GM23338 (cell line): ENCODE results near the gene IGSF21. TPM values are rescaled to one million over a fixed set of nuclear protein-coding genes. Genes with fewer than 3 reads are reported as not detected.

Experiments
- ATAC-seq: fragments of 200-7000 bp; cut with Tn5 transposase; 3 replicates; pipeline ENCODE4 v1.9.1; 2020
- DNase-seq: peaks from one replicate; pipeline ENCODE4 v3.0.0-alpha.2; 2015; ENCODE audit warnings: low spot score
- H2AFZ ChIP-seq: fragments of 200-600 bp; sonication (generic); 2 replicates; pipeline ENCODE4 v1.8.0; 2016; ENCODE audit warnings: antibody characterized with exemption, mild to moderate bottlenecking, moderate library complexity
- H3F3A ChIP-seq: fragments of 200-600 bp; sonication (generic); replicated peaks from 2 replicates; pipeline ENCODE4 v1.8.0; 2017; ENCODE audit warnings: antibody characterized with exemption, mixed run types, low read depth
- H3K27ac ChIP-seq: fragments of 200-600 bp; sonication (generic); 2 replicates; pipeline ENCODE4 v1.6.1; 2016; ENCODE audit warnings: low read depth
- H3K27me3 ChIP-seq: fragments of 200-600 bp; sonication (generic); 2 replicates; pipeline ENCODE4 v1.8.0; 2016; ENCODE audit warnings: mild to moderate bottlenecking, mixed run types, moderate library complexity; ENCODE audit not compliant: insufficient read depth
- H3K36me3 ChIP-seq: fragments of 200-600 bp; sonication (generic); 2 replicates; pipeline ENCODE4 v1.8.0; 2016; ENCODE audit warnings: mild to moderate bottlenecking; ENCODE audit not compliant: insufficient read depth
- H3K4me1 ChIP-seq: fragments of 200-600 bp; sonication (generic); 2 replicates; pipeline ENCODE4 v1.8.0; 2016; ENCODE audit warnings: mild to moderate bottlenecking, moderate library complexity; ENCODE audit not compliant: insufficient read depth
- H3K4me2 ChIP-seq: fragments of 200-600 bp; sonication (generic); 2 replicates; pipeline ENCODE4 v1.7.1; 2017; ENCODE audit warnings: mixed run types
- H3K4me3 ChIP-seq: fragments of 200-600 bp; sonication (generic); 2 replicates; pipeline ENCODE4 v1.6.1; 2016; ENCODE audit warnings: mixed run types
- H3K79me2 ChIP-seq: fragments of 200-600 bp; sonication (generic); replicated peaks from 2 replicates; pipeline ENCODE4 v1.8.0; 2017; ENCODE audit warnings: mild to moderate bottlenecking; ENCODE audit not compliant: insufficient read depth
- H3K9me2 ChIP-seq: fragments of 200-600 bp; sonication (generic); 2 replicates; pipeline ENCODE4 v1.8.0; 2017; ENCODE audit not compliant: insufficient read depth
- H4K20me1 ChIP-seq: fragments of 200-600 bp; sonication (generic); replicated peaks from 2 replicates; pipeline ENCODE4 v1.8.0; 2017; ENCODE audit warnings: mild to moderate bottlenecking; ENCODE audit not compliant: insufficient read depth
- H3K27ac Mint-ChIP-seq: 2 replicates; pipeline ENCODE4 v1.8.0; 2020; ENCODE audit warnings: inconsistent platforms, mild to moderate bottlenecking, moderate library complexity, mixed read lengths
- H3K27me3 Mint-ChIP-seq: 3 replicates; pipeline ENCODE4 v1.8.0; 2022; ENCODE audit warnings: low read depth, mild to moderate bottlenecking, moderate library complexity, mixed read lengths, inconsistent platforms; ENCODE audit not compliant: insufficient read depth, poor library complexity
- H3K36me3 Mint-ChIP-seq: 3 replicates; pipeline ENCODE4 v1.8.0; 2021; ENCODE audit warnings: low read depth, mild to moderate bottlenecking, inconsistent platforms, moderate library complexity, mixed read lengths
- H3K4me1 Mint-ChIP-seq: 3 replicates; pipeline ENCODE4 v1.8.0; 2020; ENCODE audit warnings: mild to moderate bottlenecking, inconsistent platforms, mixed read lengths
- H3K4me3 Mint-ChIP-seq: 3 replicates; pipeline ENCODE4 v1.8.0; 2021; ENCODE audit warnings: moderate library complexity, mild to moderate bottlenecking, inconsistent platforms, mixed read lengths
- H3K9me3 Mint-ChIP-seq: 3 replicates; pipeline ENCODE4 v1.8.0; 2020; ENCODE audit warnings: moderate library complexity, mild to moderate bottlenecking, inconsistent platforms, mixed read lengths
- CREB1 ChIP-seq: fragments of 250-450 bp; sonication (Bioruptor Pico); IDR thresholded peaks from 2 replicates; pipeline ENCODE4 v1.5.0; 2020; ENCODE audit warnings: low read depth, mild to moderate bottlenecking, moderate library complexity
- EZH2 ChIP-seq: fragments of 200-600 bp; sonication (generic); IDR thresholded peaks from one replicate; pipeline ENCODE4 v1.8.0; 2017; ENCODE audit warnings: antibody characterized with exemption, mild to moderate bottlenecking, low read depth; ENCODE audit not compliant: unreplicated experiment
- EZH2phosphoT487 ChIP-seq: fragments of 200-600 bp; sonication (generic); IDR thresholded peaks from one replicate; pipeline ENCODE4 v1.8.1; 2018; ENCODE audit warnings: antibody characterized with exemption; ENCODE audit not compliant: unreplicated experiment
- JUNB ChIP-seq: IDR thresholded peaks from one replicate; pipeline ENCODE4 v1.6.1; 2016; ENCODE audit warnings: antibody characterized with exemption; ENCODE audit not compliant: unreplicated experiment
- NANOG ChIP-seq: IDR thresholded peaks from 2 replicates; pipeline ENCODE4 v1.6.1; 2016; ENCODE audit warnings: antibody characterized with exemption, borderline replicate concordance
- POLR2AphosphoS5 ChIP-seq: IDR thresholded peaks from 2 replicates; pipeline ENCODE4 v1.6.1; 2016; ENCODE audit warnings: antibody characterized with exemption, low read depth
- STAT1 ChIP-seq: IDR thresholded peaks from one replicate; pipeline ENCODE4 v1.6.1; 2016; ENCODE audit warnings: antibody characterized with exemption; ENCODE audit not compliant: unreplicated experiment
- ZNF114 ChIP-seq: fragments of 250-450 bp; sonication (Bioruptor Pico); IDR thresholded peaks from 2 replicates; pipeline ENCODE4 v1.5.0; 2020; ENCODE audit warnings: mild to moderate bottlenecking, moderate library complexity
- ZNF331 ChIP-seq: fragments of 250-450 bp; sonication (Bioruptor Pico); IDR thresholded peaks from 2 replicates; pipeline ENCODE4 v1.5.0; 2020; ENCODE audit warnings: low read depth, mild to moderate bottlenecking, moderate library complexity
- polyA plus RNA-seq: library from polyadenylated mRNA; unstranded; fragments of >200 nt; fragmentation: Nextera tagmentation; extraction: Ambion mirVana; gene quantifications from 2 replicates; pipeline ENCODE4 v1.2.1, GENCODE V29; 2016
- total RNA-seq: library from RNA; depleted of rRNA; stranded (reverse); fragments of >200 nt; shearing (Covaris generic); gene quantifications from 2 replicates; pipeline ENCODE4 v1.2.3, GENCODE V29; 2014
- TF ChIP-seq, protein P1 (sequence below): IDR thresholded peaks from 2 replicates; pipeline ENCODE4 v1.6.1; 2016; ENCODE audit warnings: antibody characterized with exemption
- TF ChIP-seq, protein P2 (sequence below): IDR thresholded peaks from one replicate; pipeline ENCODE4 v1.6.1; 2018; ENCODE audit warnings: antibody characterized with exemption; ENCODE audit not compliant: unreplicated experiment
- TF ChIP-seq, protein P3 (sequence below), 2 experiments: fragments of 200-600 bp in 1 of 2; sonication (generic) in 1 of 2; conservative IDR thresholded peaks; 2 replicates each; pipeline versions ENCODE4 v1.5.1 to v1.6.1; 2016 to 2017; ENCODE audit warnings: antibody characterized with exemption in 2 of 2, low read depth in 2 of 2, mild to moderate bottlenecking in 2 of 2, moderate library complexity in 1 of 2

IGSF21 gene
- total and polyA plus RNA-seq, 2 experiments from 2014 or later = 15.6 to 15.7 TPM

DNA sequence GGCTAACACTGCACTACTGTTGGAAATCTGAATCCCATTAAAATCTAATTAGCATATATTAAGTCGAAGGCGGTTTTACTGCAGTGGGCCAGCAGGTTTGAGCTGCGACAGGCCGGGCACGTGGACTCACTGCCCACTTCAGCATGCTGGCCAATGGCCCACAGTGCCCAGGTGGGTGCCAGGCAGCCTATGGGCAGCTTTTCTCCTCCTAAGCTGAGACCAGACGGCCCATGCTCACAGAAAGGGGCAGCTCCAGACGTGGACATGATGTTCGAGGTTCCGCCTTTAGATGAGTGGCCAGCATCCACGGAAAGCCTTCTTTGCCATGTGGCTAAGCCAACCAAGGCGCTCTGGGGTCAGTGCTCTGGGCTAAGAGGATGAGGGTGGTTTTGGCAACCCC, 283.4 kb downstream of the IGSF21 start:
- ATAC-seq = no peak
- Mint-ChIP-seq H3K36me3 (no peaks in the 10 kb centered on the region), H3K27me3 (peaks cover 9% of the 10 kb centered on the region), H3K4me3 (no peak overlapping the region), H3K9me3 (no peaks in the 10 kb centered on the region), H3K4me1 (peaks cover 4% of the 10 kb centered on the region), H3K27ac (no peak overlapping the region)
- no peak for TF ChIP-seq ZNF114 (CRISPR knock-in tag)
- TF ChIP-seq NANOG = no peak
- TF ChIP-seq POLR2AphosphoS5 = no peak
- TF ChIP-seq EZH2 = no peak
- Histone ChIP-seq H2AFZ (no peak overlapping the region), H3K4me2 (no peak overlapping the region), H3K36me3 (no peaks in the 10 kb centered on the region), H3K27me3 (no peaks in the 10 kb centered on the region), H3F3A (no peaks in the 10 kb centered on the region), H3K79me2 (no peaks in the 10 kb centered on the region), H3K4me1 (peaks cover 2% of the 10 kb centered on the region), H3K27ac (no peak overlapping the region), H3K9me2 (no peaks in the 10 kb centered on the region), H4K20me1 (no peaks in the 10 kb centered on the region), H3K4me3 (no peak overlapping the region)
- DNase-seq = no peak

DNA sequence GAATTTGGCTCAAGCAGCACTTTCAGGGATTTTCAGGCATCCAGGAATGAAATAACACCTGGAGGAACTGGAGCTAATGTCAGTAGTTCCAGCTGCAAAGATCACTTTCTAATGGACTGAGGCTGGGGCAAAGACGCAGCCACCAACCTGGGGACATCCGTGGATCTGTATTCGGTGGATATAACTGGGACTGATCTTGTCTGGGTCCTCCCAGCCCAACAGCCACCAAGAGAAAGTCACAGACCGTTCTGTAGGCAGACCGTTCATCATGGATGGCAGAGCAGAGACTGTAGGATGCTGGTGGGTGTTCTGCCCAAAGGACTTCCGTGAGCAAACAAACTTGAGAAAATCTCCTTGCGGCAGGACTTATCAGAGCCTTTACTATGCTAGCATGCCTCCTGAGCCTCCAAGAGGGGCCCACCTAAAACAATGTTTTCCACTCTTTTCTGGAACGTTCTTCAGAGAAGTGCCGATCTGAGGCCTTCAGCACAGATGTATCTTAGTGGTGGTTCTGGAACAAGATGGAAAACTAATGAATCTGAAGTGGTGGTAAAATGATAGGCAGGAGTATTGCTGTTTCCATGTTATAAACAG, 287.1 kb downstream of the IGSF21 start:
- H3K4me1 Mint-ChIP-seq = peaks cover 9% of the 10 kb centered on the region
- no peak overlapping the region for H3K4me3 ChIP-seq
- no peak overlapping the region for H3K4me3 Mint-ChIP-seq
- no peaks in the 10 kb centered on the region for H3K36me3 Mint-ChIP-seq
- peaks cover 3% of the 10 kb centered on the region; the same call in 1 of the 2 replicates for H3K4me1 ChIP-seq
- no peak for DNase-seq
- H3K27ac ChIP-seq = no peak overlapping the region
- H3K36me3 ChIP-seq = no peaks in the 10 kb centered on the region
- no peaks in the 10 kb centered on the region for H3K79me2 ChIP-seq
- H3K27me3 Mint-ChIP-seq = no peaks in the 10 kb centered on the region
- no peaks in the 10 kb centered on the region for H3K9me2 ChIP-seq
- H3K27ac Mint-ChIP-seq = no peak overlapping the region
- H3K4me2 ChIP-seq = no peak overlapping the region
- H3K27me3 ChIP-seq = no peaks in the 10 kb centered on the region
- no peak overlapping the region for H2AFZ ChIP-seq
- H4K20me1 ChIP-seq = no peaks in the 10 kb centered on the region
- H3F3A ChIP-seq = no peaks in the 10 kb centered on the region
- no peaks in the 10 kb centered on the region for H3K9me3 Mint-ChIP-seq
- no peak for ATAC-seq
- TF ChIP-seq EZH2 (no peak), NANOG (no peak), ZNF331 (CRISPR knock-in tag) (no peak), CREB1 (CRISPR knock-in tag) (no peak), JUNB (no peak), STAT1 (no peak), EZH2phosphoT487 (no peak), ZNF114 (CRISPR knock-in tag) (no peak), POLR2AphosphoS5 (no peak)
- TF ChIP-seq, protein P1, sequence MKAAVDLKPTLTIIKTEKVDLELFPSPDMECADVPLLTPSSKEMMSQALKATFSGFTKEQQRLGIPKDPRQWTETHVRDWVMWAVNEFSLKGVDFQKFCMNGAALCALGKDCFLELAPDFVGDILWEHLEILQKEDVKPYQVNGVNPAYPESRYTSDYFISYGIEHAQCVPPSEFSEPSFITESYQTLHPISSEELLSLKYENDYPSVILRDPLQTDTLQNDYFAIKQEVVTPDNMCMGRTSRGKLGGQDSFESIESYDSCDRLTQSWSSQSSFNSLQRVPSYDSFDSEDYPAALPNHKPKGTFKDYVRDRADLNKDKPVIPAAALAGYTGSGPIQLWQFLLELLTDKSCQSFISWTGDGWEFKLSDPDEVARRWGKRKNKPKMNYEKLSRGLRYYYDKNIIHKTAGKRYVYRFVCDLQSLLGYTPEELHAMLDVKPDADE = no peak
- TF ChIP-seq, protein P2, sequence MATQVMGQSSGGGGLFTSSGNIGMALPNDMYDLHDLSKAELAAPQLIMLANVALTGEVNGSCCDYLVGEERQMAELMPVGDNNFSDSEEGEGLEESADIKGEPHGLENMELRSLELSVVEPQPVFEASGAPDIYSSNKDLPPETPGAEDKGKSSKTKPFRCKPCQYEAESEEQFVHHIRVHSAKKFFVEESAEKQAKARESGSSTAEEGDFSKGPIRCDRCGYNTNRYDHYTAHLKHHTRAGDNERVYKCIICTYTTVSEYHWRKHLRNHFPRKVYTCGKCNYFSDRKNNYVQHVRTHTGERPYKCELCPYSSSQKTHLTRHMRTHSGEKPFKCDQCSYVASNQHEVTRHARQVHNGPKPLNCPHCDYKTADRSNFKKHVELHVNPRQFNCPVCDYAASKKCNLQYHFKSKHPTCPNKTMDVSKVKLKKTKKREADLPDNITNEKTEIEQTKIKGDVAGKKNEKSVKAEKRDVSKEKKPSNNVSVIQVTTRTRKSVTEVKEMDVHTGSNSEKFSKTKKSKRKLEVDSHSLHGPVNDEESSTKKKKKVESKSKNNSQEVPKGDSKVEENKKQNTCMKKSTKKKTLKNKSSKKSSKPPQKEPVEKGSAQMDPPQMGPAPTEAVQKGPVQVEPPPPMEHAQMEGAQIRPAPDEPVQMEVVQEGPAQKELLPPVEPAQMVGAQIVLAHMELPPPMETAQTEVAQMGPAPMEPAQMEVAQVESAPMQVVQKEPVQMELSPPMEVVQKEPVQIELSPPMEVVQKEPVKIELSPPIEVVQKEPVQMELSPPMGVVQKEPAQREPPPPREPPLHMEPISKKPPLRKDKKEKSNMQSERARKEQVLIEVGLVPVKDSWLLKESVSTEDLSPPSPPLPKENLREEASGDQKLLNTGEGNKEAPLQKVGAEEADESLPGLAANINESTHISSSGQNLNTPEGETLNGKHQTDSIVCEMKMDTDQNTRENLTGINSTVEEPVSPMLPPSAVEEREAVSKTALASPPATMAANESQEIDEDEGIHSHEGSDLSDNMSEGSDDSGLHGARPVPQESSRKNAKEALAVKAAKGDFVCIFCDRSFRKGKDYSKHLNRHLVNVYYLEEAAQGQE = no peak
- TF ChIP-seq, protein P3, sequence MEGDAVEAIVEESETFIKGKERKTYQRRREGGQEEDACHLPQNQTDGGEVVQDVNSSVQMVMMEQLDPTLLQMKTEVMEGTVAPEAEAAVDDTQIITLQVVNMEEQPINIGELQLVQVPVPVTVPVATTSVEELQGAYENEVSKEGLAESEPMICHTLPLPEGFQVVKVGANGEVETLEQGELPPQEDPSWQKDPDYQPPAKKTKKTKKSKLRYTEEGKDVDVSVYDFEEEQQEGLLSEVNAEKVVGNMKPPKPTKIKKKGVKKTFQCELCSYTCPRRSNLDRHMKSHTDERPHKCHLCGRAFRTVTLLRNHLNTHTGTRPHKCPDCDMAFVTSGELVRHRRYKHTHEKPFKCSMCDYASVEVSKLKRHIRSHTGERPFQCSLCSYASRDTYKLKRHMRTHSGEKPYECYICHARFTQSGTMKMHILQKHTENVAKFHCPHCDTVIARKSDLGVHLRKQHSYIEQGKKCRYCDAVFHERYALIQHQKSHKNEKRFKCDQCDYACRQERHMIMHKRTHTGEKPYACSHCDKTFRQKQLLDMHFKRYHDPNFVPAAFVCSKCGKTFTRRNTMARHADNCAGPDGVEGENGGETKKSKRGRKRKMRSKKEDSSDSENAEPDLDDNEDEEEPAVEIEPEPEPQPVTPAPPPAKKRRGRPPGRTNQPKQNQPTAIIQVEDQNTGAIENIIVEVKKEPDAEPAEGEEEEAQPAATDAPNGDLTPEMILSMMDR (conservative IDR thresholded peaks at IDR 0.05; ENCODE audit: low read depth in 2 of 2) = no peak
